Stimulated activated CD4-positive, alpha-beta T cell treated with anti-CD3 and anti-CD28 coated beads, Interleukin-4, amount 100 ng/mL, for 4 hours (primary cell): Measurements from ENCODE around the gene SEC14L1.
"Not testable (repeated sequence)": the region's sequence is repeated elsewhere in the genome, so short reads cannot be mapped to it uniquely, and the experiment has no call there.

Experiments used
- DNase-seq, 2 experiments: peaks; one replicate each; pipeline ENCODE4 v3.0.0-alpha.2; 2020

The SEC14L1 gene

GRCh38 chr17:77245162-77245926, 104.6 kb downstream of the SEC14L1 start:
- DNase-seq: no peak

- DNase-seq: no peak
Measured at GRCh38 chr17:77246110-77247047, 105.6 kb downstream of the SEC14L1 start.

DNA sequence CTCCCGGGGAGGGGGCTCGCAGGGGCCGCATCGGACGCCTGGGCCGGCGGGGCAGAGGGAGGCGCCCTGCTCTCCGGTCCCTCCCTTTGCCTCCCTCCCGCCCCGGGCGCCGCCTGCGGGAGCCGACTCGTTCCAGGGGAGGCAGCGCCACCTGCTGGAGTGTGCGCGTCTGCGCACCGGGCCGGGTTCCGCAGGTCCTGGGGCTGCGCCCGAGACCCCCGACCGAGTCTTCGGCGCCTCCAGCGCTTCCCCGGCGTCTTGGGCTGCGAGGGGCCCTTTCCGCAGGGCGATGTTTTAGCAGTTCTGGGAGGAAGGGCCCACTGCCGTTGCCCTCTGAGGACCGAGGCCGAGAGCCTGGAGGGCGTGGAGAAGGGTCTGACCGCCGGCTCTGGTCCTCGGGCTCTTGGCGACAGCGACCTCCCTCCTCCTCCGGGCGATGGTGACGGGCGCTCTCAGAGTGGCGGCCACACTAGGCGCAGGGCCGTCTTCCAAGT, 106.3 kb downstream of the SEC14L1 start:
- DNase-seq: peak; percentile 73 to 88

DNA sequence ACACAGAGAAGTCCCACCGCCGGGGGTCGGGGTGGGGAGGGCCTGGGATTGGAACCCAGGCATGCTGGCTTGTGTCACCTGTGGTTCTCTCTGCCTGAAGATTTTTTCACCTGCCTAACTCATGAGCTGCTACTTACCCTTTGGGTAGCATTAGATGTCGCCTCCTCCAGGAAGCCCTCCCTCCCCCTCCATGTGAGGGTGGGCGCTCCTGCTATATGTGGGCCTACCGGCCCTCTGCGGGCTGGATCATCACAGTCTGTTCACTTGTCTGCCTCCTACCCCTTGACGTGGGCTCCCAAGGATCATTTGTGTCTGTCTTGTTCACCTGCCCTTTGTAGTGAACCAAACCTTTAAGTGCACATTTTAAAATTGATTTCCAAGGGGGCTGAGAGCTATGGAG, 106.8 kb downstream of the SEC14L1 start:
- DNase-seq: no peak

GRCh38 chr17:77248216-77249114, 107.7 kb downstream of the SEC14L1 start:
- DNase-seq: no peak

DNA sequence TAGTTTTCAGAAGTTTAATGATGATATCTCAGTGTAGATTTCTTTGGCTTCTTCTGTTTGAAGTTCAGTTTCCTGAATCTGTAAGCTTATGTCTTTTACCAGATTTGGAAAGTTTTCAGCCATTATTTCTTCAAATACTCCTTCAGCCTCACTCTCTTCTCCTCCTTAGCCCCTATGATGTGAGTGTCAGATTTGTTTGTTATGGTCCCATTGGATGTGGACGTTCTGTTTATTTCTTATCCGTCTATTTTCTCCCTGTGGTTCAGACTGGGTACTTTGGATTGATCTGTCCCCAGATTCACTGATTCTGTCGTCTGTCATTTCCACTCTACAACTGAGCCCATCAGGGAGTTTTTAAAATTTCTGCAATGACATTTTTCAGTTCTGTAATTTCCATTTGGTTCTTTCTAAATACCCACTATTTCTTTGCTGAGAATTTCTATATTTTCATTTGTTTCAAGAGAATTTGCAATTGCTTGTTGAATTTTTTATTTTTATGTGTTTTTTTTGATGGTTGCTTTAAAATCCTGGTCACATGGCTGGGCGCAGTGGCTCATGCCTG, 110.9 kb downstream of the SEC14L1 start:
- DNase-seq: no peak

GRCh38 chr17:77252306-77252705, 111.5 kb downstream of the SEC14L1 start:
- DNase-seq: not testable (repeated sequence)

- DNase-seq: no peak
Measured at GRCh38 chr17:77253611-77254051, 112.9 kb downstream of the SEC14L1 start.

- no peak for DNase-seq
Measured at GRCh38 chr17:77254951-77255825, 114.4 kb downstream of the SEC14L1 start.

DNA sequence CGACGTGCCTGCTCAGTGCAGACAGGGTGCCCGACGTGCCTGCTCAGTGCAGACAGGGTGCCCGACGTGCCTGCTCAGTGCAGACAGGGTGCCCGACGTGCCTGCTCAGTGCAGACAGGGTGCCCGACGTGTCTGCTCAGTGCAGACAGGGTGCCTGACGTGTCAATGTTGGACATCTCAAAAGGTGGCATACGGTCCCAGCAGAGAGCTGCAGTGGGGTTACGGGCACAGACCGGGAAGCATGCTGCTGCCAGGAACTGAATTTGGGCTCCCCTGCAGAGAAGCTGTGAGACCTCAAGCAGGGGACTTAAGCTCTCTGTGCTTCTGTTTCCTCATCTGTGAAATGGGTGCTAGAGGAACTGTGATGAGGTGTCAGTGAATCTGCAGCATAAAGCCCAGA, 115.2 kb downstream of the SEC14L1 start:
- DNase-seq: not testable (repeated sequence)

- DNase-seq: no peak
Measured at GRCh38 chr17:77256710-77257109, 115.9 kb downstream of the SEC14L1 start.

DNA sequence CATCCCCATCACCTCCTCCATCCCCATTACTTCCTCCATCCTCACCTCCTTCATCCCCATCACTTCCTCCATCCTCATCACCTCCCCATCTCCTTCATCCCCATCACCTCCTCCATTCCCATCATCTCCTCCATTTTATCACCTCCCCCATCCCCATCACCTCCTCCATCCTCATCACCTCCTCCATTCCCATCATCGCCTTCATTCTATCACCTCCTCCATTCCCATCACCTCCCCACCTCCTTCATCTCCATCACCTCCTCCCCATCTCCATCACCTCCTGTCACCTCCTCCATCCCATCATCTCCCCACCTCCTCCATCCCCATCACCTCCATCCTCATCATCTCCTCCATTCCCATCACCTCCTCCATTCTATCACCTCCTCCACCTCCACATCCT, 116.4 kb downstream of the SEC14L1 start:
- DNase-seq: no peak

- DNase-seq: no peak
Measured at GRCh38 chr17:77257596-77258458, 117.1 kb downstream of the SEC14L1 start.

GRCh38 chr17:77258638-77259037, 117.9 kb downstream of the SEC14L1 start:
- DNase-seq: no peak

- DNase-seq: no peak
Measured at GRCh38 chr17:77264617-77265230, 124.0 kb downstream of the SEC14L1 start.

DNA sequence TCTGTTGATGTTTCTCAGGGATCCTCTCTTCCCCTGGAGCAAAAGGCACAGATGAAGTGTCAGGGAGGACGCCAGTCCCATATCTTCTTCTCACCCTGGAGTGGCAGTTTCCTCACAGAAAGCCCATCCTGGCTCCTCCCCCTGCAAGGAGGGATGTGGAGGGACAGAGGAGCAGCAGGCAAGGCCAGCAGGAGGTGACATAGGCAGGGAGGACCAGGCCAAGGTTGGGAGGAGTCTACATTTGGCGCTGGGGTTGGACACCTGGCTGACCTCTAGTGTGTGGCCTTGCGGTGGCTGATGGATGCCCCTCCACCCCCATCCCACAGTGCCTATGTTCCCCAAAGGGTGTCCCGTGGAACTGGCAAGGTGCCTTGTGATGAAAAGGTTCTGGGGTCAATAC, 125.4 kb downstream of the SEC14L1 start:
- no peak for DNase-seq
